GM10847 (cell line): ENCODE results near the gene ADGRV1.

Experiments
- POLR2A ChIP-seq: IDR thresholded peaks from 2 replicates; pipeline ENCODE4 v1.6.1; 2011; ENCODE audit not compliant: insufficient read length; ENCODE audit errors: extremely low read depth

The ADGRV1 gene

DNA sequence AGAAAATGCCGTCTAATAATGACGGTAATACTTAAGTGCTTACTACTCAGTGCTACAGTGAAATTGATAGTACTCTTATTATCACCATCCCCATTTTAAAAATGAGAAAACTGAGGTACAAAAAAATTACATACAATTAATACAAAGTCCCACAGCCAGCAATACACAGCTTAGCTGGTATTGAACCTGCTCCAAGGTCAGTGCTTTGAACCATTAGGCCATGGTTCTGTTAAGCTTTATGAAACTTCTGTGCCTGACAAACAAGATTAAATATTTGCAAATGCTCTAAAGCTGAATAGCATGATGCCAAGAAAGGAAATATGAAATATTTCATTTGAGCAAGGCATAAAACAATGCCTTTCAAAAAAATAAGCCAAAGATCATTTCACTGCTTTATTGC is 467.4 kb downstream of the ADGRV1 start:
- no peak for TF ChIP-seq POLR2A

DNA sequence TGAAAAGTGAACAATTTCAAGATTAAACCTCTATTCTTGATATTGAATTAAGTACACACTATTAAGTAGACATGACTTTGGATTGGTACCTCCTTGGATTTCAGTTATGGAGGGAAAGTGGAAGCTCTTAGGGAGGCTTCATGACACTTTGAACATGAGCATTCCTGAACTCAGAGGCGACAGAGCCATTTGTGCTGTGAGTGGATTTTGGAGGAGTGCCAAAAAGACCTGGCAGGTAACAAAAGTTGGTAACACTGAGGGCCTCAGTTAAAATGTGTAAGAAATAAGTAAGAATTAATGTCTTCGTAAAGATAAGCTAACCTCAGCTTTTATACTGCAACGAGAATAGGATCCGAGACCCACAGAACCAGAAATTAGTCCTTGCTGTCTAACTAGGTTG is 467.9 kb downstream of the ADGRV1 start:
- no peak for TF ChIP-seq POLR2A

DNA sequence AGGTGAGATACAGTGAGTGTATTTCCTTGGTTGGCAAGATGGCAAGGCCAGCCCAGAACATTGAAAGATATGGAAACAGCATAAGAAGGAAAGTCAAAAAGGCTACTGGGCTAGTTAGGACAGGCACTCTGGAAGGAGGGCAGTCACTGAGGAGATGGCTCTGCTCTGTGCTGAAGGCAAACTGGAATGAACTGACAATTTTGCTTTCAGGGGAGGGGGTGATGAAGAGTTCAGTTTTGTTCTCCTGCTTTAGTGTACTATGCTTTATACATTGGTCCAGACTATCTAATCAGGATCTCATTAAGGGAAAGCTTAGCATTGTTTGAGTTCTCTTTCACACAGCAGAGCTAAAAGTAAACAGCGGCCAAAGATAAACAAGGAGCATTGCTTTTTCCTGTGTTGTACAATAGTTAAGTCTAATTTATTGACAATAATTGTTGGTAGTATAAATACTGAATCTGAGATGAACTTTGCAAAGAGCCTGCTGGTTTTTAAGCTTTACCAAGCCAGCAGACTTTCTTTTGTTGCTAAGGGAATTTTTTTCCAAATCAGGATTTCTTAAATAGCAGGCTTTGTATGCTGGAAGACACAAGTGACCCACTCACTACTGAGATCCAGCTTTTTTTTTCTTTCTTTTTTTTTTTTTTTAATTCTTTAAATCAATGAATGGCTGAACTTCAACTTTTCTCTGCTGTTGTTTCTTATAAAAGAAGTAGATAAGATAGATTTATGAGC is 469.0 kb downstream of the ADGRV1 start:
- no peak for TF ChIP-seq POLR2A

DNA sequence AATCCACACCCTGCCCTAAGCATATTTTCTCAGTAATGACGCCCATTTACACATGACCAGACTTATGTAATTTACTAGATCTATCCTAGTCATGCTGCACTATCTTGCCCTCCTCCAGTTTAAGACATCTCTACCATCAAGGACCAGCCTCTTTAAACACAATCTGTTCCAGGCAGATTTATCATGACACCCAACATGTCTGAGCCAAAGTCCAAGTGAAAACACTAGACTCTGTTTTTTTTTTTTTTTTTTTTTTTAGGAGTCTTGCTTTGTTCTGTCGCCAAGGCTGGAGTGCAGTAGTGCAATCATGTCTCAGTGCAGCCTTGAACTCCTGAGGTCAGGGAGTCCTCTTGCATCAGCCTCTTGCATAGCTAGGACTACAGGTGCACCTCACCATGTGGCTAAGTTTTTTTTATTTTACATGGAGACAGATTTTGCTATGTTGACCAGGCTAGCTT is 469.9 kb downstream of the ADGRV1 start:
- no peak for TF ChIP-seq POLR2A

DNA sequence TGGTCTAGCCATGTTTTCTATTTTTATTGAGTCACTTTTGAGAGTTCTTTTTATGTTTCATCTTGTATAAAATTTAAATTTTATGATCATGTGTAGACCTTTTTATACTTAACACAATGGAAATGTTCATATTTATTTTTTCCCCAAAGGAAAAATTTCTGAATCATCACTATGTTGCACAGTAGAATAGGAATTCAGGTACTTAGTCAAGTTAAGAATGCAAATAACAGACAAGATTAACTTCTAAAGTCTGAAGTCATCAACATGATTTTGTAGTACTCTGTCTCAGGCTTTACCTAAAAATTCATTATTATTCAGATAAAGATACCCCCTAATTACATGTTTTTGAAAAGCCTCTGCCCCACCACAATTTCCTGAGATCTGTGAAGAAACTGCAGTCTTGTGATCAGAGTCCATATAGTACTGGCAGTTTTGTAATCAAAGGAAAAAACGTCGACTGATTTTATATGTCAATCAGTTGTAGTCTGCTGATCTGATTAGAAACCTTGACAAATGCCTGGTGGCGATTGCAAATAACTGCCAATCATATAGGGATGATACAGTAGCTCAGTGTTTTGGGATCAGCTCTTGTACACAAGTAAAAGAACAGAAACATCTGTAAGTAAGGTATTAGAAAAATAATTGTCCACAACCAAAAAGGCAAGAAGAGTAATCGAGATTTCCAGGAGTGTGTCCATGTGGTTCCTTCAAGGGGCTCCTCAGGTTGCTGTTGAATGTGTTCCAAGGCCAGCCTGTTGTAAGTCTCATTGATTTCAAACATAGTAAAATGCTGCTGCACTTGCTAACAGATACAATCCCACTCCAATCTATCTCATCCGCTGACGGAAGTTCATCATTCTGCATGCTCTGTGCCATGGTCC is 472.2 kb downstream of the ADGRV1 start:
- no peak for TF ChIP-seq POLR2A

DNA sequence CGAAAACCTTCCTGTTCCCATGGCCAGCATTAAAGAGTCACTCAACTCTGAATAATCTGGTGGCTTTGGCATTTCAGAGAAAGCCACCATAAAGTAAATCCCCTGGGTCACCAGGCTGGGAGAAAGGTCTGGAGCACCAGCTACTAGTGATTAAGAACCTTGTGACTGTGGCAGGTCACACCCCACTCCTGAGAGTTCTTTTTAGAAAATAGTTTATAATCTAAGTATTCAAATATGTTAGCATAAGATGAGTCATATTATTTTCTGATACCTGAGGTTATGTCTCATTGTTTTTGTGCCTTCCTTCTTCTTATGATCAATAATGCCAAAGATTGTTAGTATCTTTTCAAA is 472.8 kb downstream of the ADGRV1 start:
- no peak for TF ChIP-seq POLR2A

DNA sequence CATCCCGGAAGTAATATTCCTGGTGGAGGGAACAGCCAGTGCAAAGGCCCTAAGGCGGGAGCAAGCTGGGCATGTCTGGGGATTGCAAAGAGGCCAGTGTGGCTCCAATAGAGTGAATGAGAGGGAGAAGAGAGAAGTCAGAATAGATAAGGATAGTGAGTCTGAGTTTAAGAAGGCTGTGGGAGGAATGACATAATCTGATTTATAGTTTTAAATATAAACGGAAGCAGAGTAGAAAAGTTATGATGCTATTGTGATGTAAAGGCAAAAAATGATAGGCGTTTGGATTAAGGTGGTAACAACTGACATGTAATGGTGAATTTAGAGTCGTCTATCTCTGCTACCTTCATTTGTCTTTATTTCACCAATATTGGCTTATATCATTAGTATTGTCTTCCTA is 473.5 kb downstream of the ADGRV1 start:
- no peak for TF ChIP-seq POLR2A

DNA sequence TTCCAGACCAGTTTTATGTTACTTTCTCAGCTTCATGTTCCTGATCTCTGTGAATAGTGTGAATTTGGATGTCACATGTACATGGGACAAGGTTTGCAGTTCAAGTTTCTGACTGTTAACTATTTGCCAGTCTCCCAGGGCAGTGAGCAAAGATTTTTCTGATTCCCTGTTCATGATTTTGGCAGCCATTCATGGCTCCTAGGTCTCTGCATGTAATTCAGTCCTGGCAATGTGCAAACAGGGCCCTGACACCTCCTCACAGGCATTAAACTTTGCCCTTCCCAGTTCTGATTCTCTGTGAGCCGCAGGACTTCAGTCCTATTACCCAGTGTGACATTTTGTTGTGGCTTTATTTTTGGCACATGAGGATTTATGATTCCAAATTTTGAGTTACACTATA is 474.8 kb downstream of the ADGRV1 start:
- TF ChIP-seq POLR2A: no peak

DNA sequence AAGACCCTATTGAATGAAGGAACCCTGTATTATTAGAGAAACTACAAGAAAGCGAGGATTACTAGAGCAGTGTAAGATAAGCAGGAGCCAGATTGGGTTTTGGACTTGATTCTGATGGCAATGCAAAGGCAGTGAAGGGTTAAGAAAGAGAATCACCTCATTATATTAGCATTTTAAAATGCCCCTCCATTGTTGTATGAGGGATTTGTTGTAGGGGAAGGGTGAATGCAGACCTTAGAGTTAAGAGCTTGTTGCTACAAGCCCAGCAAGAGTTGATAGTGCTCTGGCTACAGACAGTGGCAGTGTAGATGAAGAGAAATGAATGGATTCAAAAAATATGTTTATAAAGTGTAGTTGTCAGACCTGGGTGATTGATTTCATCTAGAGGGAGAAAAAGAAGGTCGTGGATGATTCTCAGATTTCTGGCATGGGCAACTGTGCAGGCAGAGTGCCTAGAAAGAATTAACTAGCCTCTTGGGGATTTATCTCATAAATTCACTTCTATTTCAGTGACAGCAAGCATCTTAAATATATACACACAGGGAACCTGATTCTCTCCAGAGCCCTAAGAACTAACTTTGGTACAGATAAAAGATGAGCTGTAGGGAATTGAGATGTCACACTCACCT is 479.7 kb downstream of the ADGRV1 start:
- no peak for TF ChIP-seq POLR2A

DNA sequence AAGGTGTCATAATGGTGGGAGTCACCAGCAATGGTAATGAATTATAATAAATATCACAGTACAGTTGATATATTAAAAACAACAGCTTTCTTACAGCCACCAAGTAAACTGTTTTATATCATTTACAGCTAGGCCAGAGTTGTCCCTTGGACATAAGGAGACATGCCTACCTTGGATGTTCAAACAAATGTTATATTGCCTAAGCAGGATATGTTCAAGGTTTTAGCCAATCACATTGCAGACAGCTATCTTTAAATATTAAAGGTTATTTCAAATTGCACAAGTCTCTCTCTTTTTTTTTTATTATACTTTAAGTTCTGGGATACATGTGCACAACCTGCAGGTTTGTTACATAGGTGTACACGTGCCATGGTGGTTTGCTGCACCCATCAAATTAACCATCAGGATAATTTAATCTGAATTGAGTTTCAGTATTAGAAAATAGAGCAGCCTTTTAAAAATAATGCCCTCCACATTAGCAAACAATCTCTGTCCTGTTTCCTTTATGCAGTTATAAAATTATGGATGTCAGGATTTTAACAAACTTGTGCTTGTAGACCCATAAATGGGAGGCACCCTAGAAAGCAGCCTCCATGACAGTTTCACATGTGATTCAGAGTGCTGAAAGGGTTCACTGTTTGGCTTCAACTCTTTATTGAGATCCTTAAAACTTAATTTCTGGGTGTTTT is 483.8 kb downstream of the ADGRV1 start:
- TF ChIP-seq POLR2A: no peak

DNA sequence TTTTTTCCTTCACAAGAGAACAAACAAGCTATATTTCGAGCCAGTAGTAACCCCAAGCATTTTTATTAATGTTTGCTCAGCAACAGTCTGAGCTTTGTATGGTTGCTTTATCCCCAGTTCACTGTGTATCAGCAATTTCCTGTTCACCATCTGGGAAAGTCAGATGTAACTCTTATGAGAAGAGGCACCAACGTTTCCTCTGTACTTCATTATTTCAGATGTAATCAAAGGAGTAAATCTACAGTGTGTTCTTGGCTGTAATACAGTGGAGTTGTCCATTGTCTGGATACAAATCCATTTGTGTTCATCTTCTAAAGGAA is 484.3 kb downstream of the ADGRV1 start:
- no peak for TF ChIP-seq POLR2A

DNA sequence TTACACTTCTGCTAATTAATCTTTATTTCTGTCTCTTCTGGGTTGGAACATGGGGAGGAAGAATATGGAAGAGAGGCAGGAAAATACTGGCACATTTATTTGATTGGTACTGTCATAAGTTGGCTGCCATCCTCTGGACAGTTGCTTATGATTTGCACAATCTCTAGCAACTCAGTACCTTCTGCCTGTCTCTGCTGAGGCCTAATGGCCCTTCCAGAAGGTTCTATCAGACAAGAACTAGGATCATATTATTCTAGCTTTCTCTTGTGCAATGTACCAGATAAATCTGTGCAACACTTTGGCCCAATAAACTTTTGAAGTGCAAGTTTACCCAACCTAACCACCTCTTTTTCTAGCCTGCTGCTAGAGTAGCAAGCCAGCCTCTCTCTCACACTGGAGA is 489.5 kb downstream of the ADGRV1 start:
- no peak for TF ChIP-seq POLR2A

DNA sequence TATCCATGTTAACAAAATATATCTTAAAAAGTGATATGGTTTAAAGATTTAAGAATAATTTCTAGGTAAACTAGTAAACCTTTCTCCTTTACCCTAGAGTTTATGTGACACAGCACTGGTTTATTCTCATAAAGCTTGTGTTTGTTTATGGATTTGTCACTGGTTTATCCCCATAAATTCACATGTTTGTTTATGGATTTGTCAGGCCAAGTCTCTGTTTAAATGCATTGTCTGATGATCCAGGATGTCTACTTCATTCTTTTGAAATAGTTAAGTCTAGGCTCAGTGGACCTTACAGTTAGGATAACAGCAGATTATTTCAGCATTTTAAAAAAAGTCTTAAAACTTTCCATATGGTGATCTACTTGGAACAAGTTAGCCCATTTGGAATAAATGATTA is 490.5 kb downstream of the ADGRV1 start:
- no peak for TF ChIP-seq POLR2A

DNA sequence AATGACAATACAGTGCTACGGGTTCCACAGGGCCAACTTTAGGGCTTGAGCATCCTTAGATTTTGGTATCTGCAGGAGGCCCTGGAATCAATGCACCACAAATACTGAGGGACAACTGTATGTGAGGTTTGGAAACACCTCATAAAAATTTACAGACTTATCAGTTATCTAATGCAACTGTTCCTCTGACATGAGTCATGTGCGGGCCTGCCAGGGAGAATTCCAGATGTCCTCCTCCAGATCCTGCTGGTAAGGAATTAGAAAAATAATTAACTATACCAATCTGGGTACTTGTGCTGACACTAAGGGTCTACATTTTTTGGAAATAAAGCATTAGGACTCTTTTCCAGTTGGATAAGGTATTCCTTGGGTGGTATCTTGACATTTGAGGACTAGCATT is 491.2 kb downstream of the ADGRV1 start:
- TF ChIP-seq POLR2A: no peak

DNA sequence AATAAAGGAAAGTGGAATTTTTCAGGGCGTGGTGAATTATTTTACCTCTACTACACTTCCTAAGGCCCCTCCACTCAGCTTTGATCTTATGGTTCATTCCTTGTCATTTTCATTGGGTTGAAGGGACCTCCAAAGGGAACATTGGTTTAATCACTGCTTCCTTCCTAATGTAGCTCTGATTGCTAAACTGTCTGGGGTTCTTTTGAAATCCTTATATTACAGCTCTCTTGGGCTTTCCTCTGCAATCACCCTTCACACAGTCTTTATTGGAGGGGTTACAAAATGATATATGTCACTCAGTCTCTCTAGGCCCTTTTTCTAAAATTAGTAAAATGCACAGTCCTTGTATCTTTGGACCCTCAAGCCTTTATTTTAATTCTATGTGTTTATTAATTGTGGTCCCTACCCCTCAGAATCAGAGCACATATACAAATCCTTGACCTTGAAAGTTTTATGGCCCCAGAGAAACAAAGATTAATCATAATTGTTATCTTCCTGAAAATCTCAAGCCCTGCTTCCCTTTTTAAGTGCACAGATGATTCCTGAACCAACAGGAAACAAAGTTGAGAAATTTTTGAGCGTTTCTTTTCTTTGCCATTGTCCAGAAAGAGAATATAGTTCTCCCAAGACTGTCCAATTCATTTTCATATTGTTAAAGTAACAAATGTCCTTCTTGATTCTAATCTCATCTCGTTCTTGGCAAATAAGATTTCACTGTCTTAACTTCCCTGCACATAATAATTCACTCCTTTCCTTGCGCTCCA is 494.6 kb downstream of the ADGRV1 start:
- no peak for TF ChIP-seq POLR2A
